CD4-positive, alpha-beta T cell (primary cell): ENCODE results near the gene NIPSNAP3A. TPM values are rescaled to one million over a fixed set of nuclear protein-coding genes. Genes with fewer than 3 reads are reported as not detected.

ENCODE experiments used
- ATAC-seq: fragments of 200-7000 bp; cut with Tn5 transposase; one replicate; pipeline ENCODE4 v1.10.0; 2022; ENCODE audit warnings: mild to moderate bottlenecking; ENCODE audit not compliant: poor library complexity
- CTCF ChIA-PET: fragments of 350-600 bp; sonication (Branson Sonifier 250); formaldehyde crosslinking; loops from one replicate; lab custom pipeline; 2021; ENCODE audit warnings: antibody characterized with exemption, inconsistent platforms; lab: Charles Lee
- POLR2A ChIA-PET: fragments of 350-600 bp; sonication (Branson Sonifier 250); formaldehyde crosslinking; loops from one replicate; lab custom pipeline; 2021; ENCODE audit warnings: antibody characterized with exemption, inconsistent platforms; lab: Charles Lee
- DNase-seq, 14 experiments: peaks; one replicate each; pipeline ENCODE4 v3.0.0-alpha.2; 2013 to 2020; ENCODE audit warnings: mixed read lengths in 2 of 14
- H3K27ac ChIP-seq, 2 donors: one replicate each; pipeline versions ENCODE4 v1.5.1 to v1.7.0; 2013; ENCODE audit warnings: low read length in 2 of 2, low read depth in 1 of 2, mild to moderate bottlenecking in 1 of 2
- H3K27me3 ChIP-seq, 2 experiments: 1 replicate in 1 of 2; 2 replicates in 1 of 2; pipeline versions ENCODE4 v1.6.1 to v1.7.0; 2013; ENCODE audit warnings: low read length in 2 of 2, control low read depth in 1 of 2, mild to moderate bottlenecking in 1 of 2, moderate library complexity in 1 of 2; ENCODE audit not compliant: insufficient read depth in 2 of 2, control insufficient read depth in 1 of 2
- H3K36me3 ChIP-seq: one replicate; pipeline ENCODE4 v1.6.1; 2013; ENCODE audit warnings: low read length, control low read depth; ENCODE audit not compliant: insufficient read depth
- H3K4me1 ChIP-seq: one replicate; pipeline ENCODE4 v1.6.1; 2013; ENCODE audit warnings: low read length, control low read depth; ENCODE audit not compliant: insufficient read depth
- H3K4me3 ChIP-seq: one replicate; pipeline ENCODE4 v1.5.1; 2013; ENCODE audit warnings: mild to moderate bottlenecking, low read length, moderate library complexity
- H3K9me3 ChIP-seq, 2 experiments: 1 replicate in 1 of 2; 2 replicates in 1 of 2; pipeline versions ENCODE4 v1.6.1 to v1.7.0; 2013; ENCODE audit warnings: low read length in 2 of 2, mild to moderate bottlenecking in 2 of 2, control low read depth in 1 of 2, moderate library complexity in 1 of 2; ENCODE audit not compliant: control insufficient read depth in 1 of 2, insufficient read depth in 1 of 2
- H3K27ac Mint-ChIP-seq: one replicate; pipeline ENCODE4 v1.8.0; 2020; ENCODE audit warnings: mixed read lengths
- H3K27me3 Mint-ChIP-seq: one replicate; pipeline ENCODE4 v1.8.0; 2021; ENCODE audit warnings: mixed read lengths
- H3K36me3 Mint-ChIP-seq: one replicate; pipeline ENCODE4 v1.8.0; 2021; ENCODE audit warnings: low read depth, mixed read lengths
- H3K4me1 Mint-ChIP-seq: one replicate; pipeline ENCODE4 v1.8.0; 2021; ENCODE audit warnings: low read depth, mixed read lengths
- H3K4me3 Mint-ChIP-seq: one replicate; pipeline ENCODE4 v1.8.0; 2020; ENCODE audit warnings: mild to moderate bottlenecking, mixed read lengths
- H3K9me3 Mint-ChIP-seq: one replicate; pipeline ENCODE4 v1.8.0; 2020; ENCODE audit warnings: mixed read lengths
- CTCF ChIP-seq: fragments of 200-600 bp; IDR thresholded peaks from one replicate; pipeline ENCODE4 v1.8.0; 2022; ENCODE audit warnings: antibody characterized with exemption, mild to moderate bottlenecking
- intact Hi-C, 2 experiments: fragments of 100-400 bp; cut with DNase I in 1 of 2; cut with micrococcal nuclease in 1 of 2; formaldehyde crosslinking; loops; one replicate each; pipeline versions ENCODE4 v1.15.1 to v1.9.0; 2023 to 2025; cut with DNase I, micrococcal nuclease
- total RNA-seq, 174 experiments: library from RNA in 2 of 174; stranded (reverse) in 2 of 174; gene quantifications; one replicate each; pipeline ENCODE4 v1.2.3 and lab custom pipeline; 2021 to 2026

NIPSNAP3A gene
- total RNA-seq, 2 experiments from 2014 or later: 9.0 to 10.6 TPM

GRCh38 chr9:104776797-104777196 is 29.3 kb downstream of the NIPSNAP3A start:
- Histone ChIP-seq H3K4me3 (no peak overlapping the region), H3K27me3 (no peaks in the 10 kb centered on the region), H3K36me3 (no peaks in the 10 kb centered on the region), H3K4me1 (no peaks in the 10 kb centered on the region), H3K9me3 (no peaks in the 10 kb centered on the region), H3K27ac (no peak overlapping the region)
- Mint-ChIP-seq H3K27me3 (no peaks in the 10 kb centered on the region), H3K27ac (no peak overlapping the region), H3K4me3 (no peak overlapping the region), H3K36me3 (no peaks in the 10 kb centered on the region), H3K4me1 (no peaks in the 10 kb centered on the region), H3K9me3 (no peaks in the 10 kb centered on the region)
- ChIA-PET CTCF (no interaction called here), POLR2A (no interaction called here)
- DNase-seq: no peak
- intact Hi-C loops: no loop called here
- no peak for TF ChIP-seq CTCF
- no peak for ATAC-seq

- Mint-ChIP-seq H3K9me3 (no peaks in the 10 kb centered on the region), H3K36me3 (peaks cover 12% of the 10 kb centered on the region), H3K4me1 (no peaks in the 10 kb centered on the region), H3K4me3 (no peak overlapping the region), H3K27me3 (no peaks in the 10 kb centered on the region), H3K27ac (no peak overlapping the region)
- Histone ChIP-seq H3K4me1 (no peaks in the 10 kb centered on the region), H3K4me3 (no peak overlapping the region), H3K9me3 (no peaks in the 10 kb centered on the region), H3K36me3 (no peaks in the 10 kb centered on the region), H3K27ac (no peak overlapping the region), H3K27me3 (no peaks in the 10 kb centered on the region)
- DNase-seq (no peak), ATAC-seq (no peak)
- ChIA-PET POLR2A (interaction anchor here (1.6 kb wide), 1 partner anchor 15 kb away, joined by 3 read pairs; the partner anchor contains the start of gene NIPSNAP3B), CTCF (no interaction called here)
- intact Hi-C loops: no loop called here
- no peak for TF ChIP-seq CTCF
These were observed 31.3 kb downstream of the NIPSNAP3A start for GRCh38 chr9:104778802-104779201.

GRCh38 chr9:104779334-104779733 is 31.9 kb downstream of the NIPSNAP3A start:
- Histone ChIP-seq H3K4me3 (no peak overlapping the region), H3K4me1 (no peaks in the 10 kb centered on the region), H3K27ac (no peak overlapping the region), H3K36me3 (no peaks in the 10 kb centered on the region), H3K27me3 (no peaks in the 10 kb centered on the region), H3K9me3 (no peaks in the 10 kb centered on the region)
- intact Hi-C loops: no loop called here
- ATAC-seq: no peak
- Mint-ChIP-seq H3K4me3 (no peak overlapping the region), H3K9me3 (no peaks in the 10 kb centered on the region), H3K27me3 (no peaks in the 10 kb centered on the region), H3K27ac (no peak overlapping the region), H3K36me3 (peaks cover 18% of the 10 kb centered on the region), H3K4me1 (no peaks in the 10 kb centered on the region)
- no peak for DNase-seq
- TF ChIP-seq CTCF: no peak
- ChIA-PET CTCF (no interaction called here), POLR2A (no interaction called here)
